SKM-1 treated with dmso at 0.1 percent for 144 hours (cell line): ENCODE measurements around the gene TMOD4.
"Not testable (repeated sequence)": the region's sequence is repeated elsewhere in the genome, so short reads cannot be mapped to it uniquely, and the experiment has no call there.

ENCODE experiments used
- DNase-seq: peaks from one replicate; lab custom pipeline; 2025; ENCODE audit not compliant: unreplicated experiment; lab: John Stamatoyannopoulos, UW

Gene TMOD4

DNA sequence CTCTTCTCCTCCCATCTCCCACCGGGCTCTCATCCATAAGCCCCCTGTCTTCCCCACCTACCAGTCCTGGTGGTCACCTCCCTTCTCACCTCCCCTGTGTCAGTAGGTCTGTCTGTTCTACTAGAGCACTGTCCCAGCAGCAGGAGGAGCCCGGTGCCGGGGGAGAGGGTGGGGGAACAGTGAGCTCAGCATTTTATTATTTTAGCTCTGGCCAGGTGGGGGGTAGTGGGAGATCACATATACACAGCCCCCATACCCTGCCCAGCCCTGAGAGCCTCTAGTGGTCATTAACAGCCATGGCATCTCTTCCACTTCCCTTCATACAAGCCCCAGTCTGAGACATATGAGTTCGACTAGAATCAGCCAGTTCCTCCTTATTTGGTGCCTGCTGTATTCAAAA lies at the start of gene TMOD4:
TSS of gene TMOD4 (minus strand) at position 119 of the 400 bp plus-strand sequence. CDS start 1,106 bp downstream, outside the sequence.
- peak; percentile 56 for DNase-seq

DNA sequence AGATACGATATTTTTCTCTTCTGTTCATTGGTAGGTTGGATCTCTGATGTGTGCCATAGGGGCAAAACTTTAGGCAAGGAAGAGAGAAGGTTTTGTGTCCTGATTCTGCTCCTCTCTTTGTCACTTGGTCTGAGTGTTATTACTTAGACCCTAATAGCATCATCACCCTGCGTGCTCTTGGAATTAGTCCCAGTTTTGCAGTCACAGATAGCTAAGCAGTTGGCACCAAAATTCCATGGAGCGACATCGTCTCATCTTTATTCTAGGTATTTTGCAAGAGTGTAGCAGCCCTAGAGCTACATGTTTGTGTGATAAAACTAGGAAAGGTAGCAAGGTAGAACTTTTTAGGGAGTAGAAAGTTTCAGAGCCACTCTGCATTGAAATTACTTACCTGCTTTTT lies 46.3 kb upstream of the TMOD4 start:
- no peak for DNase-seq

DNA sequence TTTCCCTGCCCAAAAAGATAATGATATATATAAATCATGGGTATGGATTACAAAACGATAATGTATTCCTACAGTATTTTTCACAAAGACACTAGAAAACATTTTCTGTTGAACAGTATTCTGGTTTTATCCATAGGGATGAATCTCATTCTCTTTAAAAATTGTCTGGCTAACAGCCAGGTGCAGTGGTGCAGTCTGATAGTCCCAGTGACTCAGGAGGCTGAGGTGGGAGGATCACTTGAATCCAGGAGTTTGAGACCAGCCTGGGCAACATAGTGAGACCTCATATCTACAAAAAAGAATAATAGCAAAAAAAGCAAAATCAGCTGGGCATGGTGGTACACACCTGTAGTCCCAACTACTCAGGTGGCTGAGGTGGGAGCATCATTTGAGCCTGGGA lies 45.8 kb upstream of the TMOD4 start:
- no peak for DNase-seq

DNA sequence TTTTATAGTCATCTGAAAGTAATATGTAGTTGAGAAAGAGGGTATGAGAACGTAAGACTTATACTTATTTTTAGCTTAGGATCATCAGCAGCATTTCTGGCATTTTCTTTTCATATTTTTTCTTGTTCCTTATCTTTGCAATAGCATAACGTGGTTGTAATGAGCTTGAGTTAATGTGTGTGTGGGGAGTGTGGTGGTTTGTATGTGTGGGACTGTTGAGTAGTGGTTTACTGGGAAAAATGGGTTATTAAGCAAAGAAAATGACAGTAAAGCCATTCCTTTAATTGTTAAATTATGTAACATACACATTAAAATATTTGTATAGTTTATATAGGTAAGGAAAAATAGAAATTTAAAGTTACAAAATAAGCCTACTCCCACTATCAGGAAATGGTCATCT lies 37.8 kb upstream of the TMOD4 start:
- no peak for DNase-seq

DNA sequence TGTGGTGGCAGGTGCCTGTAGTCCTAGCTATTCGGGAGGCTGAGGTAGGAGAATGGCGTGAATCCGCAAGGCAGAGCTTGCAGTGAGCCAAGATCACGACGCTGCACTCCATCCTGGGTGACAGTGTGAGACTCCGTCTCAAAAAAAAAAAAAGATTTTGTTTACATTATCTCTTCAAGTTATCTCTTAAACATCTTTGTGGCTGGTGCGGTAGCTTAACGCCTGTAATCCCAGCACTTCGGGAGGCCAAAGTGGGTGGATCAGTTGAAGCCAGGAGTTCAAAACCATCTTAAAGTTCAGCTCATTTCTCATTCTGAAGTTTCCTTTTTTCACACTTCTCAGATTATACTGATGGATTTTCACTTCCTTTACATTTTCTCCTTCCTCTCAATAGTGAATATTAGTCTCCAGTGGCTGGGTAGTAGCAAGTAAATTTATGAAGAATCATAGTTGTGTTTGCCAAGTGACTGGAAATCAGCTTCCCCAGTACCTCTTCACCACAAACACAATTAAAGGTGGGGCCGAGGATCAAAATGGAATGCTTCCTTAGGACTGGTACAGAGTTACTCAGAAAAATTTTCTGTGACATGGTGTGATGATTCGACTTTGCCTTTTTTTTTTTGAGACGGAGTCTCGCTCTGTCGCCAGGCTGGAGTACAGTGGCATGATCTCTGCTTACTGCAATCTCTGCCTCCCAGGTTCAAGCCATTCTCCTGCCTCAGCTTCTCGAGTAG lies 36.4 kb upstream of the TMOD4 start:
- DNase-seq = no peak

DNA sequence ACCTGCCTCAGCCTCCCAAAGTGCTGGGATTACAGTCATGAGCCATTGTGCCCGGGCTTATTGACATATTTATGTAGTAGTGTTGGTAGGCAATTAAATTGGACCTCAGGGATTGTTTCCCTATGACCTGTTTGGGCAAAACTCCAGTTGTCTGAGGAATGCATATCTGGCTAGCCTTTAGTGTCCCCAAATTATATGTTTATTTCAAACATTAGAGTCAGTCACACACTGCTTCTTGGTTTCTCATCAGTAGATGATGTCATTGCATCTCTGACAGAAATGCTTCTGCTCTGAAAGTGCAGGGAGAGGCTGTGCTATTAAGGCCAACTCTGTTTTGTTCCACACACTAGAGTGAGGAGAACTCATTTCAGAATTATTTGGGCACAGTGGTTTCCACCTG lies 35.0 kb upstream of the TMOD4 start:
- no peak for DNase-seq

DNA sequence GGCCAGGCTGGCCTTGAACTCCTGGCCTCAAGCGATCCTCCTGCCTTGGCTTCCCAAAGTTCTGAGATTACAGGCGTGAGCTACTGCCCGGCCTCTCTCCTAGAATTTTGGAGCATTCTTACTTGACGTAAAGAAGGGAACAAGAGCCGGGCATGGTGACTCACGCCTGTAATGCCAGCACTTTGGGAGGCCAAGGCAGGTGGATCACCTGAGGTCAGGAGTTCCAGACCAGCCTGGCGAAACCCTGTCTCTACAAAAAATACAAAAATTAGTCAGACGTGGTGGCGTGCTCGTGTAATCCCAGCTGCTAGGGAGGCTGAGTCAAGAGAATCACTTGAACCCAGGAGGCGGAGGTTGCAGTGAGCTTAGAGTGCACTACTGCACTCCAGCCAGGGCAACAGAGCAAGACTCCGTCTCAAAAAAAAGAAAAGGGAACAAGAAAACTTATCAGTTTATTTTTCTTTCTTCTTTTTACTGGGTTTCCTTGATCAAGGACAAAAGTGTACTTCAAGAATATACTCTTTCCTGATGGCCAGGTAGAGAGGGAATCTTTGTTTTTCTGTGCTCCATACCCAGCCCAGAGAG lies 29.7 kb upstream of the TMOD4 start:
- DNase-seq = not testable (repeated sequence)

DNA sequence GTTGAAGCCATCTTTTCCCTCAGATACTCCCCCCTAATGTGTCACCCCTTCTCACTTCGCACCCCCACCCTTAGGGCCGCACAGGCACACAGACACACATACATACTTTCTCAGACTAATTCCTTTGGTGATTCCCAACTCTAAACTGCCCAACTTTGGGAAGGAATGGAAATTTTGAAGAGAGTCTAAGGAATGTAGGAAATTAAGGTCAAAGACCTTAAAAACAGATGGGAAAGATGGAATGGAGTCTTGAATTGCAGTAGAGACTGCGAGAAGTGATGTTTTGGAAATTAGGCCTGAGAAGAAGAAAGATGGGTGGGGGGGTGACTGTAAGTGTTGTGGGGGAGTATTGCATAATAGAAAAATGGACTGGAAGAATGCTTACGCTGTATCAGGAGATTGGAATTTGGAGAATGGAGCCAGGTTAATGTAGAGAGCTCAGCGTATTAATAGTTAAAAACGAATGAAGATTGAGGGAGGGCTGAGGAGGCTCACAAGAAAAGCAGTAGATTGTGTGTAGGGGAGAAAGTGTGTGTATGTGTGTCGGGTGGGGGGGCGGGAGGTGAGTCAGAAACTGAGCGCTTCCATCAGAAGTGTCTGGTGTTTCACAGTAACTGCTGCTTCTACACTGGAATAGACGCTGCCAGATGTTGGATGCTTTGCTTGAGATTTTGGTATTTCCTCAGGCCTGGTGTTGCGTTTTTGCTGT lies 24.2 kb upstream of the TMOD4 start:
- DNase-seq = no peak

DNA sequence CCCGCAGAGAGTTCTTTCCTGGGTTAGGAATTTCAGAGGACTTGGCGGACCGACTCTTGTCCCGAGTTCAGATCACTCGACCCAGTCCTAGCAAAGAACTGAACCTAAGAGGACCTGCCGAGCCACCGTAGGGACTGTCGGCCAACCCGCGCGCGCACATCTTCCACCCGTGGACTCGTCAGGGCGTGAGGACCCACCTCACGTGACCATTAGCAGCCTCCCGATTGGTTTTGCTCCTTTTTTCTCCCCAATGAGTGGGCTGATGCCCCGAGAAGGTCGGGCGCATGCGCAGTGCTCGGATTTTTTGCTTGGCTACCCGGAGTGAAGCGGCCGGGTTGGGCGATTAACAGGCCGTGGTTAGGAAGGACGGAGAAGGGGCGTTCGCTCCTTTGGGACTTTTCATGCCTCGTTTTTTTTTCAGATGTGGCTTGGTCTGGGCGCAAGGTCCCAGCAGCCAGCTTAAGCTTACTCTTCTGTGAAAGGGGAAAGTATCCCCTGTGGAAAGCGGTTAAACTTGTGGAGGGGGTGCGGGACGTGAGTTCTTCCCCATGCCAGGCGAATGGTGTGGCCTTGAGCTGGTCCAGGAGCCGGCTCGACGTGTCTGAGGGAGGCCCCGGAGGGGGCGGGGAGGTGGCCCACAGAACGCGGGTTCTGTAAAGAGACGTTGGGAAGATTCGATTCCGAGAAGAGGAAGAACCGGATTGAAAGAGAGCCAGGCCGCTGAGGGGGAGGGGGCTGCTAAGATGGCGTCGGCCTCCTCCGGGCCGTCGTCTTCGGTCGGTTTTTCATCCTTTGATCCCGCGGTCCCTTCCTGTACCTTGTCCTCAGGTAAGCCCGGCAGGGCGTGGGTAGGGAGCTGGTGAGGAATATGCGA lies 22.7 kb upstream of the TMOD4 start, which contains the start of gene PIP5K1A:
TSS of gene PIP5K1A (plus strand) at position 299 of the 874 bp plus-strand sequence. CDS start at position 744, 445 bp downstream.
- DNase-seq = peak; percentile 100

DNA sequence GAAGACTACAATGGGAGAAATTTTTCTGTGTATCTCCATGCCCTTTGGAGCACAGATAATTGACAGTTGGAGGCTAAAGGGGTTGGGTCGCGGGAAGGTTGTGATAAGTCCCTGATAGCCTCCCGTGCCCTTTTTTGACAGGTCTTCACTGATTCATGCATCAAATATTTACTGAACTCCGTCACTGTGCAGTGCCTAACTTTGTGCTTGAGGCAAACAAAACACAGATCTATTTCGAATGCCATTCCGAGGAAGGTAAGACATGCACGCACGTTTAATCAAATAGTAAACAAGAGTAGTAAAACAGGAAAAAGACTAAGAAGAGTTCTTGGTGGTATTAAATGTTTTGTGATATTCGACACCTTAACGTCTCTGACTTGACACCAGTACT lies 22.1 kb upstream of the TMOD4 start:
- no peak for DNase-seq

DNA sequence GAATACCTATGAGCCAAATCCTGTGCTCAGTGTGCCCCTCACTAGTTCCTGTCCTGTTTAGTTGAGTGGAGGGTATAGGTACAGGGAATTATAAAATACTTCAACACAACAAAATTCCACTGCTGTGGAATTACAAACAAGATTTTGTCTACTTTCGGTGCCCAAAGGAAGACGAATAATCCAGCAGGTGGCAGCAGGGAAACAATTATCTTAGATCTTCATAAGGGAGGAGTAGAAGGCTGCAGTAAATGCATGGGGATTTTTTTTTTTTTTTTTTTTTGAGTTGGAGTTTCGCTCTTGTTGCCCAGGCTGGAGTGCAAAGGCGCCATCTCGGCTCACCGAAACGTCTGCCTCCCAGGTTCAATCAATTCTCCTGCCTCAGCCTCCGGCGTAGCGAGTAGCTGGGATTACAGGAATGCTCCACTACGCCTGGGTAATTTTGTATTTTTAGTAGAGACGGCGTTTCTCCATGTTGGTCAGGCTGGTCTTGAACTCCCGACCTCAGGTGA lies 20.6 kb upstream of the TMOD4 start:
- peak; percentile 84 for DNase-seq

DNA sequence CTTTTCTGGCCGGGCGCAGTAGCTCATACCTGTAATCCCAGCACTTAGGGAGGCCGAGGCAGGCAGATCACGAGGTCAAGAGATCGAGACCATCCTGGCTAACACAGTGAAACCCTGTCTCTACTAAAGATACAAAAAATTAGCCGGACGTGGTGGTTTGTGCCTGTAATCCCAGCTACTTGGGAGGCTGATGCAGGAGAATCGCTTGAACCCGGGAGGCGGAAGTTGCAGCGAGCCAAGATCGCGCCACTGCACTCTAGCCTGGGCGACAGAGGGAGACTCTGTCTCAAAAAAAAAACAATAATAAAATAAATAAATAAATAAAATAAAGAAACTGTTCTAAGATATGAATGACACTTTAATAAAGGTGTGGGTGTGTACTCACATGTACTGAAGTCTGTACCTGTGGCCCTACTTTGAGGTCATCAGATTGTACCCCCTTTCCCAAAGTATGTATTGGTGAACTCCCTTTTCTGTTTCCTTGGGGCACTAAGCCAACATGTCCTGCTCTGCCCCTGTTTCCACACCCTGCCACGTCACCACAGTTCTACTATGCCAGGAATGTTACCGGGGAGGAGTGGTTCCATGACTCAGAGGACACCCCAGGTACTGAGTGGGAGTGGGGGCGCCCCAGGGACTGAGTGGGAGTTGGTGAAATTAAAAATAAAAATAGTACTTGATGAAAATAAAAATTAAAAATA lies 19.3 kb upstream of the TMOD4 start:
- peak; percentile 59 for DNase-seq

DNA sequence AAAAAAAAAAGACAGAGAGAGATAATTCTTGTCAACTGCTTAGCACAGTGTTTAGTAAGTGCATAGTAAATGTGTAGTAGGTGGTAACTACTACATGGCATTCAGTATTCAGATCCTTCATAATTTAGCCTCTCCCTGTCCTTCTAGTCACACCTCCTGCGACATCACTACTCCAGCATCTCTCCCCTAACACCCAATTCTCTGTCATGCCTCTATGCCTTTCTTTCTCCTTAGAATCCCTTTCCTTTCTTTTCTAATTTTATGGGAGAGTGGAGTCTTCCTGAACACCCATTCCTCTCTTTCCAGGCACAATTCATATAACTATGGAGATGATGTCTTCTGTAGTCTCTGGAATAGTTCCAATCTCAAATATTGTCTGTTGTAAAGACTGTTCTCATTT lies 18.1 kb upstream of the TMOD4 start:
- no peak for DNase-seq

DNA sequence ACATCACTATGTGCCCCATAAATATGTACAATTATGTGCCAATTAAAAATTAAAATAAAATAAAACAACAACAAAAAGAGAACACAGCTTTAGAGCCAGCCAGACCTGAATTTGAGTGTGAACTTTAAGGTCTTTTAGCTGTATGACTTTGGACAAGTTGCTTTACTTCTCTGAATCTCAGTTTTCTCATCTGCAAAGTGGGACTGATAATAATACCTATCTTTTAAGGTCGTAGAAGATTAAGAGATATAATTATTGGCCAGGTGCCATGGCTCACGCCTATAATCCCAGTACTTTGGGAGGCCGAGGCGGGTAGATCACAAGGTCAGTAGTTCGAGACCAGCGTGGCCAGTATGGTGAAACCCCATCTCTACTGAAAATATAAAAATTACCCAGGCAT lies 17.5 kb upstream of the TMOD4 start:
- no peak for DNase-seq

DNA sequence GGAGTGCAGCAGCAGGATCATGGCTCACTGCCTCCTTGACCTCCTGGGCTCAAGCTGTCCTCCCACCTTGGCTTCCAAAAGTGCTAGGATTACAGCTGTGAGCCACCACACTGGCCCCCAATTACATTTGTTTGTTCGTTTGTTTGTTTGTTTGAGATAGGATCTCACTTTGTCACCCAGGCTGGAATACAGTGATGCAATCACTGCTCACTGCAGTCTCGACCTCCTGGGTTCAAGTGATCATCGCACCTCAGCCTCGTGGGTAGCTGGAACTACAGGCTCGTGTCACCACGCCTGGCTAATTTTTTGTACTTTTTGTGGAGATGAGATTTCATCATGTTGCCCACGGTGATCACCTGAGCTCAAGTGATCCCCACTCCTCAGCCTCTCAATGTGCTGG lies 16.3 kb upstream of the TMOD4 start:
- DNase-seq = no peak

DNA sequence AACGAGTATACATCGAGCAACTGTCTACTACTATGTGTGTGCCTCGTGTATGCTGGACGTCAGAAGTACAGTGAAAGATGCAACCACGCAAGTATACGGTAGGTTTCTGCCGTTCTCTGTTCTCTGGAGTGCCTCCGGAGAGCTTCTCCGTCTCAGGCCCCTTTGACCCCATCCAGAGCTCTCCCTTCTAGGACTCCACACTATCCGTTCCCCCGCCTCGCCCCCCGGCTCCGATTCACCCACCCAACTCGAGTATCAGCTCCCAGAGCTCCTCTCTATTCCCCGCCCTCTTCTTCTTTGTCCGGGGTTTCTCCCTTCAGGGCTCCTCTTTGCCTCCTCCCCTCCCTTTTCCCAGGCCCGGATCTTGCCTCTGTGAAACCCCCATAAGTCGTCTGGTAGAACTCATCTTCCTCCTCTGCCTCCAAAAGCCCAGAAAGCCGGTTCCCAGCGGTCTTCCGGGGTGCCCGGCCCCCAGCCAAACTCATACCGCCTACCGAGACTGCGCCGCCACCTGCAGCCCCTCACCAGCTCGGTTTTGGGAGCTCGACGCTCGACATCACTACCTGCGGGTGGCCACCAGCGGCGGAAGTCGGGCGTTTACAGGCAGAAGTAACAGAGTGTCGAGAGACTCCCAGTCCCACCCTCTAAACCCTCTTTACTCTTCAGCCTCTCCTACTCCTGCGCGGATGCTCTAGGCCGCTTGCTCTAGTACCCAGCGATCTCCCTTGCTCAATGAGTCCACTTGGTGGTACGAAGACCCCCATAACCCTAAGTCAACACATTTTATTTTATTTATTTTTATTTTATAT lies 14.1 kb upstream of the TMOD4 start, which contains the start of gene VPS72:
TSS of gene VPS72 (minus strand) at position 561 of the 809 bp plus-strand sequence. CDS start at position 485, 76 bp downstream.
- peak; percentile 96 for DNase-seq

DNA sequence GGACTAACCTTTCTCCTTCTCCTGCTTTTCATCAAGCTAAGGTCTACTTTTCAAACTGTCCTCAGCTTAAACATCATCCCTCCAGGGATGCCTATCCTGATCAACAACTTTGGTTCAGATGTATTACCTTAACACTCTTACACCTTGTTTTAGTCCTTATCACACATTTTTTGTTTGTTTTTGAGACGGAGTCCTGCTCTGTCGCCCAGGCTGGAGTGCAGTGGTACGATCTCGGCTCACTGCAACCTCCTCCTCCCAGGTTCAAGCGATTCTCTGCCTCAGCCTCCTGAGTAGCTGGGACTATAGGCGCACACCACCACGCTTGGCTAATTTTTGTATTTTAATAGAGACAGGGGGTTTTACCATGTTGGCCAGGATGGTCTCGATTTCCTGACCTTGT lies 12.9 kb upstream of the TMOD4 start:
- not testable (repeated sequence) for DNase-seq

DNA sequence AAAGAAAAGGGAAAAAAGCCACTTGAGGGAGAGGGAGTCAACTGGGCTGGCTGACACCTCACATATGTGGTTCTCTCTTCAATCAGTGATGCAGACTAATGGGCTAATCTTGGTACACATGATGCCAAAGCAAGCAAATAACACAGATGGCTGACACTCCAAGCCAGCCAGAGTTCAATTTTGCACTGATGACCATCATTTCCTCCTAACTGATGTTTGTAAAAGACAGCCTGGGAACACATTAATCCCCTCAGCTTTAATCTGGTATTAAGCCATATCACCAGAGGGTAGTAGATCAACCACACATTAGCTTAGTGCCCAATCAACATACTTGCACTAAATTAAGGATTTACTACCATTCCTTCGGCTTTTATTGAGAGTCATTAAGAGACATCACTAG lies 11.4 kb upstream of the TMOD4 start:
- no peak for DNase-seq

DNA sequence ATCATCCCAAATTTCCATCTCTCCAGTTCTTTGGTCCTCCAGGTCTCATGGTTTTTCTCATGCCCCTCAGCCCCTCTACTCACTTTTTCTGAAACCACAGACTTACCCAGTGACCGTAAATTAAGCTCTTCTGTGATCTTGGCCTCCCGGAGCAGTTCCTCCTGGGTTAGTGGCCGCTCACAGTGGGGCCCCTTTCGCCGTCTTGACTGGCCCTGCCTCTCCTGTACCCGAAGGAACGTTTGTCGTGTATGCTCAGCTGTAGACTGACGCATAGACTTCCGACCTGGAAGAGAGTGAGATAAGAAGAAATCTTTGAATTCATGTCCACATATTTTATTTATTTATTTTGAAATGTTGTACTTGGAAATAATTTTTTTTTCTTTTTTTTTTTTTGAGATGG lies 8.4 kb upstream of the TMOD4 start:
- no peak for DNase-seq
